Ishikawa (cell line): ENCODE results near the gene KRT33B.

Experiments used
- CEBPB ChIP-seq: IDR thresholded peaks from 2 replicates; pipeline ENCODE4 v1.6.1; 2012
- CREB1 ChIP-seq: IDR thresholded peaks from 2 replicates; pipeline ENCODE4 v1.6.1; 2012; ENCODE audit warnings: low read depth
- EP300 ChIP-seq: IDR thresholded peaks from 2 replicates; pipeline ENCODE4 v1.6.1; 2012; ENCODE audit warnings: borderline replicate concordance
- FOXM1 ChIP-seq: IDR thresholded peaks from 2 replicates; pipeline ENCODE4 v1.6.1; 2012; ENCODE audit warnings: low read depth, borderline replicate concordance
- RAD21 ChIP-seq: IDR thresholded peaks from 2 replicates; pipeline ENCODE4 v1.6.1; 2012; ENCODE audit warnings: low read depth
- TAF1 ChIP-seq: IDR thresholded peaks from 2 replicates; pipeline ENCODE4 v1.6.1; 2012; ENCODE audit warnings: low read depth, mild to moderate bottlenecking
- YY1 ChIP-seq: IDR thresholded peaks from 2 replicates; pipeline ENCODE4 v1.6.1; 2012; ENCODE audit warnings: low read depth
- TF ChIP-seq, protein P1 (sequence below): IDR thresholded peaks from 2 replicates; pipeline ENCODE4 v1.6.1; 2012
- TF ChIP-seq, protein P2 (sequence below): IDR thresholded peaks from 2 replicates; pipeline ENCODE4 v1.6.1; 2012

DNA sequence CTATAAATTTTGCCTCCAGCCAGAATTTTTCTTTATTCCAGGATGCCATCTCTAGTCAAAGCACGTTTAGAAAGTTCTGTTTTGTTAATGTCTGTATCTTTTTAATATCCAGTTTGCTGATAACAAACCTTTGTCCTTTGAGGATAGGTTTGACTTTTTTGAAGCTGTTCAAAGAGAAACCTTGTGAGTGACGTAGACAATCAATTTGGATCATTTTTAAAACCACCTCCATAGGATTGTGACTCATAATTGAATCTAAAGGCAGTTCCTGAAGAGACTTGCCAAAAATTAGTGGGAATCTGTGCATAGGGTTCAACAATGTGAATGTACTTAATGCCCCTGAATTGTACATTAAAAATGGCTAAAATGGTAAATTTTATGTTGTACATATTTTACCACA lies 21.9 kb upstream of the KRT33B start:
- TF ChIP-seq, protein P1, sequence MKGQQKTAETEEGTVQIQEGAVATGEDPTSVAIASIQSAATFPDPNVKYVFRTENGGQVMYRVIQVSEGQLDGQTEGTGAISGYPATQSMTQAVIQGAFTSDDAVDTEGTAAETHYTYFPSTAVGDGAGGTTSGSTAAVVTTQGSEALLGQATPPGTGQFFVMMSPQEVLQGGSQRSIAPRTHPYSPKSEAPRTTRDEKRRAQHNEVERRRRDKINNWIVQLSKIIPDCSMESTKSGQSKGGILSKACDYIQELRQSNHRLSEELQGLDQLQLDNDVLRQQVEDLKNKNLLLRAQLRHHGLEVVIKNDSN: no peak
- TF ChIP-seq RAD21: no peak
- TF ChIP-seq, protein P2, sequence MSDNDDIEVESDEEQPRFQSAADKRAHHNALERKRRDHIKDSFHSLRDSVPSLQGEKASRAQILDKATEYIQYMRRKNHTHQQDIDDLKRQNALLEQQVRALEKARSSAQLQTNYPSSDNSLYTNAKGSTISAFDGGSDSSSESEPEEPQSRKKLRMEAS: no peak
- no peak for TF ChIP-seq EP300
- TF ChIP-seq CREB1: no peak
- no peak for TF ChIP-seq CEBPB
- no peak for TF ChIP-seq YY1
- no peak for TF ChIP-seq FOXM1
- no peak for TF ChIP-seq TAF1
